ENCODE data around the gene ERLEC1. TPM values are rescaled to one million over a fixed set of nuclear protein-coding genes. Genes with fewer than 3 reads are reported as not detected.
"Not testable (repeated sequence)": the region's sequence is repeated elsewhere in the genome, so short reads cannot be mapped to it uniquely, and the experiment has no call there.

Gene ERLEC1
- total RNA-seq, 4 donors from 2014 or later = 30.9 to 86.1 (median 36.5) TPM

GRCh38 chr2:53828331-53828730 lies 41.5 kb downstream of the ERLEC1 start:
- no peaks in the 10 kb centered on the region for H3K36me3 ChIP-seq
- no peaks in the 10 kb centered on the region for H3K9me3 ChIP-seq
- peak overlapping the region; percentile 58 for H3K27ac ChIP-seq
- TF ChIP-seq POLR2A (IDR thresholded peaks at IDR 0.05) = no peak
- TF ChIP-seq EP300 (IDR thresholded peaks at IDR 0.05) = no peak
- no peak for TF ChIP-seq POLR2AphosphoS5 (IDR thresholded peaks at IDR 0.05)
- no peak for TF ChIP-seq CTCF (IDR thresholded peaks at IDR 0.05)
- WGBS = 95% methylated on average over 4 of the region's 4 CpGs
- DNase-seq (ENCODE audit: low spot score in 2 of 2) = no peak
- H3K4me1 ChIP-seq = peaks cover 29% of the 10 kb centered on the region
- no peak overlapping the region for H3K4me3 ChIP-seq
- no peaks in the 10 kb centered on the region for H3K27me3 ChIP-seq

GRCh38 chr2:53829273-53829979 lies 42.6 kb downstream of the ERLEC1 start:
- peaks cover 29% of the 10 kb centered on the region for H3K4me1 ChIP-seq
- TF ChIP-seq EP300 (IDR thresholded peaks at IDR 0.05) (no peak), POLR2AphosphoS5 (IDR thresholded peaks at IDR 0.05) (no peak), POLR2A (IDR thresholded peaks at IDR 0.05) (no peak), CTCF (IDR thresholded peaks at IDR 0.05) (no peak)
- DNase-seq (ENCODE audit: low spot score in 2 of 2) = no peak
- no peaks in the 10 kb centered on the region for H3K36me3 ChIP-seq
- H3K4me3 ChIP-seq = no peak overlapping the region
- H3K27ac ChIP-seq = no peak overlapping the region
- WGBS = 91% methylated on average over 11 of the region's 11 CpGs
- H3K9me3 ChIP-seq = no peaks in the 10 kb centered on the region
- H3K27me3 ChIP-seq = no peaks in the 10 kb centered on the region

GRCh38 chr2:53829980-53830290 lies 43.1 kb downstream of the ERLEC1 start:
- H3K4me3 ChIP-seq; H3K36me3 ChIP-seq; H3K27ac ChIP-seq; DNase-seq (ENCODE audit: low spot score in 2 of 2); H3K9me3 ChIP-seq; H3K27me3 ChIP-seq: not testable (repeated sequence)
- 98% methylated on average over 4 of the region's 4 CpGs for WGBS
- H3K4me1 ChIP-seq = peaks cover 29% of the 10 kb centered on the region

GRCh38 chr2:53840580-53840979 lies 53.7 kb downstream of the ERLEC1 start:
- H3K27me3 ChIP-seq = no peaks in the 10 kb centered on the region
- no peak overlapping the region for H3K27ac ChIP-seq
- no peaks in the 10 kb centered on the region for H3K4me1 ChIP-seq
- 41% methylated on average over 1 of the region's 1 CpG for WGBS
- no peak for TF ChIP-seq POLR2A (IDR thresholded peaks at IDR 0.05)
- TF ChIP-seq CTCF (IDR thresholded peaks at IDR 0.05) = no peak
- no peak for TF ChIP-seq EP300 (IDR thresholded peaks at IDR 0.05)
- TF ChIP-seq POLR2AphosphoS5 (IDR thresholded peaks at IDR 0.05) = no peak
- H3K4me3 ChIP-seq = no peak overlapping the region
- no peaks in the 10 kb centered on the region for H3K9me3 ChIP-seq
- DNase-seq (ENCODE audit: low spot score in 2 of 2) = no peak
- H3K36me3 ChIP-seq = no peaks in the 10 kb centered on the region

- WGBS = 89% methylated on average over 7 of the region's 7 CpGs
- H3K27ac ChIP-seq, H3K27me3 ChIP-seq: not testable (repeated sequence)
Measured at GRCh38 chr2:53841651-53842050, 54.8 kb downstream of the ERLEC1 start.

GRCh38 chr2:53842891-53843290 lies 56.0 kb downstream of the ERLEC1 start:
- no peak for DNase-seq (ENCODE audit: low spot score in 2 of 2)
- H3K36me3 ChIP-seq = no peaks in the 10 kb centered on the region
- no peaks in the 10 kb centered on the region for H3K27me3 ChIP-seq
- H3K4me3 ChIP-seq = no peak overlapping the region
- 45% methylated on average over 3 of the region's 3 CpGs for WGBS
- TF ChIP-seq EP300 (IDR thresholded peaks at IDR 0.05) = no peak
- TF ChIP-seq POLR2A (IDR thresholded peaks at IDR 0.05) = no peak
- no peak for TF ChIP-seq CTCF (IDR thresholded peaks at IDR 0.05)
- no peak for TF ChIP-seq POLR2AphosphoS5 (IDR thresholded peaks at IDR 0.05)
- H3K9me3 ChIP-seq = no peaks in the 10 kb centered on the region
- no peaks in the 10 kb centered on the region for H3K4me1 ChIP-seq
- no peak overlapping the region for H3K27ac ChIP-seq

More at GRCh38 chr2:53841651-53842050, 54.8 kb downstream of the ERLEC1 start:
- not testable (repeated sequence) for H3K4me3 ChIP-seq; DNase-seq (ENCODE audit: low spot score in 2 of 2); H3K9me3 ChIP-seq; H3K36me3 ChIP-seq; H3K4me1 ChIP-seq

All from suprapubic skin (tissue), 4 donors.